Measurements from ENCODE around the gene EARS2.
"Not testable (repeated sequence)": the region's sequence is repeated elsewhere in the genome, so short reads cannot be mapped to it uniquely, and the experiment has no call there.

Gene EARS2

GRCh38 chr16:23590181-23590580 lies 33.0 kb upstream of the EARS2 start:
- Histone ChIP-seq H3K9me3 (ENCODE audit: severe bottlenecking) (no peaks in the 10 kb centered on the region), H3K4me3 (ENCODE audit: low read depth, low read length) (no peak overlapping the region), H3K27me3 (ENCODE audit: insufficient read depth, low read depth, severe bottlenecking) (no peaks in the 10 kb centered on the region), H3K36me3 (peaks cover 90% of the 10 kb centered on the region), H3K27ac (no peak overlapping the region)
- TF ChIP-seq CTCF (IDR thresholded peaks at IDR 0.05; ENCODE audit: low read depth, low read length): no peak
- no peak for DNase-seq

GRCh38 chr16:23587726-23588125 lies 30.6 kb upstream of the EARS2 start:
- H3K27me3 ChIP-seq (ENCODE audit: insufficient read depth, low read depth, severe bottlenecking): no peaks in the 10 kb centered on the region
- H3K9me3 ChIP-seq (ENCODE audit: severe bottlenecking): no peaks in the 10 kb centered on the region
- peaks cover 78% of the 10 kb centered on the region for H3K36me3 ChIP-seq
- no peak for DNase-seq
- H3K27ac ChIP-seq: no peak overlapping the region
- no peak overlapping the region for H3K4me3 ChIP-seq (ENCODE audit: low read depth, low read length)
- TF ChIP-seq CTCF (IDR thresholded peaks at IDR 0.05; ENCODE audit: low read depth, low read length): no peak

GRCh38 chr16:23584186-23585076 lies 27.3 kb upstream of the EARS2 start:
- Histone ChIP-seq H3K27ac (no peak overlapping the region), H3K4me3 (ENCODE audit: low read depth, low read length) (no peak overlapping the region), H3K27me3 (ENCODE audit: insufficient read depth, low read depth, severe bottlenecking) (no peaks in the 10 kb centered on the region), H3K36me3 (peaks cover 78% of the 10 kb centered on the region), H3K9me3 (ENCODE audit: severe bottlenecking) (no peaks in the 10 kb centered on the region)
- DNase-seq: no peak
- TF ChIP-seq CTCF (IDR thresholded peaks at IDR 0.05; ENCODE audit: low read depth, low read length): no peak

DNA sequence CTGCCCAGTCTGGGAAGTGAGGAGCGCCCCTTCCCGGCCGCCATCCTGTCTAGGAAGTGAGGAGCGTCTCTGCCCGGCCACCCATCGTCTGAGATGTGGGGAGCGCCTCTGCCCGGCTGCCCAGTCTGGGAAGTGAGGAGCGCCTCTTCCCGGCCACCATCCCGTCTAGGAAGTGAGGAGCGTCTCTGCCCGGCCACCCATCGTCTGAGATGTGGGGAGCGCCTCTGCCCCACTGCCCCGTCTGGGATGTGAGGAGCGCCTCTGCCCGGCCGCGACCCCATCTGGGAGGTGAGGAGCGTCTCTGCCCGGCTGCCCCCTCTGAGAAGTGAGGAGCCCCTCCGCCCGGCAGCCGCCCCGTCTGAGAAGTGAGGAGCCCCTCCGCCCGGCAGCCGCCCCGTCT lies 26.1 kb upstream of the EARS2 start:
- peaks cover 78% of the 10 kb centered on the region for H3K36me3 ChIP-seq
- not testable (repeated sequence) for H3K4me3 ChIP-seq (ENCODE audit: low read depth, low read length); H3K9me3 ChIP-seq (ENCODE audit: severe bottlenecking); H3K27me3 ChIP-seq (ENCODE audit: insufficient read depth, low read depth, severe bottlenecking); H3K27ac ChIP-seq; DNase-seq

- Histone ChIP-seq H3K36me3 (peaks cover 72% of the 10 kb centered on the region), H3K9me3 (ENCODE audit: severe bottlenecking) (no peaks in the 10 kb centered on the region), H3K4me3 (ENCODE audit: low read depth, low read length) (no peak overlapping the region), H3K27ac (no peak overlapping the region), H3K27me3 (ENCODE audit: insufficient read depth, low read depth, severe bottlenecking) (no peaks in the 10 kb centered on the region)
- no peak for TF ChIP-seq CTCF (IDR thresholded peaks at IDR 0.05; ENCODE audit: low read depth, low read length)
- DNase-seq: no peak
Measured at GRCh38 chr16:23581764-23582163, 24.6 kb upstream of the EARS2 start.

GRCh38 chr16:23580391-23580790 lies 23.2 kb upstream of the EARS2 start:
- no peak overlapping the region for H3K27ac ChIP-seq
- H3K27me3 ChIP-seq (ENCODE audit: insufficient read depth, low read depth, severe bottlenecking): no peaks in the 10 kb centered on the region
- no peak overlapping the region for H3K4me3 ChIP-seq (ENCODE audit: low read depth, low read length)
- H3K36me3 ChIP-seq: peaks cover 58% of the 10 kb centered on the region
- TF ChIP-seq CTCF (IDR thresholded peaks at IDR 0.05; ENCODE audit: low read depth, low read length): no peak
- no peaks in the 10 kb centered on the region for H3K9me3 ChIP-seq (ENCODE audit: severe bottlenecking)
- no peak for DNase-seq

All from WERI-Rb-1 (cell line).